Measurements from ENCODE around the gene DNAJB6. TPM values are rescaled to one million over a fixed set of nuclear protein-coding genes. Genes with fewer than 3 reads are reported as not detected.

The DNAJB6 gene
- total RNA-seq, 4 donors from 2014 or later, result 82.5 to 149 (median 94.7) TPM

DNA sequence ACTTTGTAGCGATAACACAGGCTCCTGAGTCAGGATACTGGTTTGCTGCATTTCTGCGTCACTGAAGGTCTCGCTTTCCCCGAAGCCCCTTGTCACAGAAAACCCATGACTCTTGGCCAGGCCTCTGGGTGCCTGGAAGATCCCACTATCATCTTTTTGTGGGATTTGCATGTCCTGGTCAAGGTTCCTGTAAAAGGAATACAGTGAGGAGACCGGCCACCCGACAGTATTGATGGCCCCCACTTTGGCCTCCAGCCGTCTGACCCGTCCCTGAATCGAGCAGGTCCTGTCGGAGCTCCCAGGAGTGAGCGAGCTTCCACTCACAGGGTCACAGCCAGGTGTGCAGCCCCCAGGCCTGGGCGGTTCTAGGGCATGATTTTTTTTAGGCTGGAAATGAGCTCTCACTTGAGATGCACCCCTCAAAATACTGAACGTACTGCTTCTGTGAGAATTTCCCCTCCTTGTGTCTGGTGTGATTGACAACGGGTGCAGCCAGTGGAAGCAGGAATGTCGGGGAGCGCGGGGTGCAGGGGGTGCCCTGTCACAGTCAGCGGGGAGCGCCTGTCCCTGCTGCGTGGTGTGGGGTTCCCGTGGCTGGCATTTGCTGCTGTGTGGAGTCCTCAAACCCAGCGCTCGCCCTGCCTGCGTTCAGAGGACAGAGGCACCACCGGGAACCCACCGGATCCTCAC lies 75.8 kb downstream of the DNAJB6 start:
- TF ChIP-seq, protein P1, sequence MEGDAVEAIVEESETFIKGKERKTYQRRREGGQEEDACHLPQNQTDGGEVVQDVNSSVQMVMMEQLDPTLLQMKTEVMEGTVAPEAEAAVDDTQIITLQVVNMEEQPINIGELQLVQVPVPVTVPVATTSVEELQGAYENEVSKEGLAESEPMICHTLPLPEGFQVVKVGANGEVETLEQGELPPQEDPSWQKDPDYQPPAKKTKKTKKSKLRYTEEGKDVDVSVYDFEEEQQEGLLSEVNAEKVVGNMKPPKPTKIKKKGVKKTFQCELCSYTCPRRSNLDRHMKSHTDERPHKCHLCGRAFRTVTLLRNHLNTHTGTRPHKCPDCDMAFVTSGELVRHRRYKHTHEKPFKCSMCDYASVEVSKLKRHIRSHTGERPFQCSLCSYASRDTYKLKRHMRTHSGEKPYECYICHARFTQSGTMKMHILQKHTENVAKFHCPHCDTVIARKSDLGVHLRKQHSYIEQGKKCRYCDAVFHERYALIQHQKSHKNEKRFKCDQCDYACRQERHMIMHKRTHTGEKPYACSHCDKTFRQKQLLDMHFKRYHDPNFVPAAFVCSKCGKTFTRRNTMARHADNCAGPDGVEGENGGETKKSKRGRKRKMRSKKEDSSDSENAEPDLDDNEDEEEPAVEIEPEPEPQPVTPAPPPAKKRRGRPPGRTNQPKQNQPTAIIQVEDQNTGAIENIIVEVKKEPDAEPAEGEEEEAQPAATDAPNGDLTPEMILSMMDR (IDR thresholded peaks at IDR 0.05), result no peak
- ATAC-seq (ENCODE audit: low FRiP score), result no peak
- no peak for DNase-seq (ENCODE audit: low spot score)

DNA sequence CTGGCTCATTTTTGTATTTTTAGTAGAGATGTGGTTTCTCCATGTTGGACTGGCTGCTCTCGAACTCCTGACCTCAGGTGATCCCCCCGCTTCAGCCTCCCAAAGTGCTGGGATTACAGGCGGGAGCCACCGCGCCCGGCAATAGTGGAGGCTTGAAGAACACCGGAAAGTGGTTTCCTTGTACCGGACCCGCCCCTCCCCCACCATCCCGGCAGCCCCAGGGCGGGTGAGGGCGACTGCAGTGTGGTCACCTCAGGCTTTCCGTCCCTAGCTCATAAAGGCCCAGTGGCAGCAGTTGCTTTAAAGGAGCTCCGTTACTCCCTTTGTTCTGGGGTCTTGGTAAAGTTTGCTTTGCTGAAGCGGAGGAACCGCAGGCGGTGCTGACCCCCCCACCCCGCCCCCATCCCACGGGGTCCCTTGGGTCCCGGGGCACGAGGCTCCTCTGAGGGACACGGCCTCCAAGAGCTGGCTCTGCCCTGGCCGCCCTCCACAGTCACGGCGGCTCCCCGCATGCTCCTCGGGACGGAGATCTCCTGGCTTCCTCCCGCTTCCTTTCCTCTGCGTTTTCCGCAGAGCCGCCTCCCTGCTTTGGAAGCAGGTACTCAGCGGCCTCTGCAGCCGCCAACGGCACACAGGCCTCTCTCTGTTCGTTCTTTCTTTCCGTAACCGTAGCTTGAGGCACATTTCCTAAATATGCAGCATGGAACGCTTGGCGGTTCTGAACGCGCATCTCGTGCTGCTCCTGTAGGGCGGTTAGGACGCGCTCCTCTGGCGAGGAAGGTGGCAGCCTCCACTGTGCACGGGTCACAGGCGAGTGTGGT lies 77.3 kb downstream of the DNAJB6 start:
- ATAC-seq (ENCODE audit: low FRiP score), result no peak
- no peak for DNase-seq (ENCODE audit: low spot score)
- TF ChIP-seq, protein P1 (IDR thresholded peaks at IDR 0.05), result no peak

DNA sequence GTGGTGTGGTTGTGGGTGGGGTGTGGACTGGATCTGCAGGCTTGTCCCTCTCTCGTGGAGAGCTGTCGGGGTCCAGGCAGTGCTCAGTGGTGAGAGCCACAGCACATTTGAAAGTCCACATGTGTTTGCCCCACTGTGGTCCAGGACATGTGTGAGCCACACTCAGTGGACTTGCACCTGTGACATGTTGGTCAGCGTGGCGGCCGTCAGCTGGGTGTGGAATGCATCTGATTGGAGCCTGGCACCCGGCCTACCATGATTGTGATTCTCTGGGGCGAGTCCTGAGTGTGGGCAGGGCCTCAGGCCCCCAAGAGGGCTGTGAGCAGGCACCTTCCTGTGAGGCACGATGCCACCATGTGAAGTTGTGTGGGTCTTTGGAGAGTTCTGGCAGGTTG lies 77.9 kb downstream of the DNAJB6 start:
- no peak for DNase-seq (ENCODE audit: low spot score)
- TF ChIP-seq, protein P1 (IDR thresholded peaks at IDR 0.05), result no peak
- no peak for ATAC-seq (ENCODE audit: low FRiP score)

DNA sequence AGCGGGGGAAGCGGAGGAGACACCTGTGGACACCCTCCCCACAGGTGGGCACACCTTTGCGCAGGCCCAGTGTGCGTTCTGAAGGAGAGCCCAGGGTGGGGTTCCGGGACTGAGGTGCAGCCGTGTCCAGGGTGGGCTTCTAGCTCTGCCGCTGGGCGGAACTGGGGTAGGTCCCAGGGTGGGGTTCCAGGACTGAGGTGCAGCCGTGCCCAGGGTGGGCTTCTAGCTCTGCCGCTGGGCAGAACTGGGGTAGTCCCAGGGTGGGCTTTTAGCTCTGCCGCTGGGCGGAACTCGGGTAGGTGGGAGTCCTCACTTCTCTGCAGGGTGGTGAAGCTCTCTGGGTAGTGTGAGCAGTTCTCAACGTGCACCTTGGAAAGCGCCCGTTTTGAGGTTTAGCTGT lies 78.7 kb downstream of the DNAJB6 start:
- DNase-seq (ENCODE audit: low spot score), result no peak
- TF ChIP-seq, protein P1 (IDR thresholded peaks at IDR 0.05), result no peak
- no peak for ATAC-seq (ENCODE audit: low FRiP score)

DNA sequence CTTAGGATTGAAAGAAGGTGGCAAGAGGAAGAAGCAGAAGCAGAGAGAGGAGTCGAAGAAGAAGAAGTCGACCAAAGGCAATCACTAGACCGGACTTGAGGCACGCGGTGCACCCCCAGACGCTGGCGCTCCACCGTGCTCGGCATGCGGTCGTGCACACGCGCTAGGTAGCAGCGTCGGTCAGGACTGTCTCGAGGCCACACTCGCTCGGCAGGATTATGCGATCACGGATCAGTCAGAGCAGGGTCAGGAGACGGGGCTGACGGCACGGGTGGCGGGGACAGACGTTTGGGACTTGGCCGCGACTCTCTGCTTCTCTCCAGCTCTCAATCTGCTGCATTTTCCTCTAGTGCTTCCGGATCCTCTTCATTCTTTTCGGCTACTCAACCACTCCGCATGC lies 79.2 kb downstream of the DNAJB6 start:
- TF ChIP-seq, protein P1 (IDR thresholded peaks at IDR 0.05), result no peak
- ATAC-seq (ENCODE audit: low FRiP score) (no peak), DNase-seq (ENCODE audit: low spot score) (no peak)

DNA sequence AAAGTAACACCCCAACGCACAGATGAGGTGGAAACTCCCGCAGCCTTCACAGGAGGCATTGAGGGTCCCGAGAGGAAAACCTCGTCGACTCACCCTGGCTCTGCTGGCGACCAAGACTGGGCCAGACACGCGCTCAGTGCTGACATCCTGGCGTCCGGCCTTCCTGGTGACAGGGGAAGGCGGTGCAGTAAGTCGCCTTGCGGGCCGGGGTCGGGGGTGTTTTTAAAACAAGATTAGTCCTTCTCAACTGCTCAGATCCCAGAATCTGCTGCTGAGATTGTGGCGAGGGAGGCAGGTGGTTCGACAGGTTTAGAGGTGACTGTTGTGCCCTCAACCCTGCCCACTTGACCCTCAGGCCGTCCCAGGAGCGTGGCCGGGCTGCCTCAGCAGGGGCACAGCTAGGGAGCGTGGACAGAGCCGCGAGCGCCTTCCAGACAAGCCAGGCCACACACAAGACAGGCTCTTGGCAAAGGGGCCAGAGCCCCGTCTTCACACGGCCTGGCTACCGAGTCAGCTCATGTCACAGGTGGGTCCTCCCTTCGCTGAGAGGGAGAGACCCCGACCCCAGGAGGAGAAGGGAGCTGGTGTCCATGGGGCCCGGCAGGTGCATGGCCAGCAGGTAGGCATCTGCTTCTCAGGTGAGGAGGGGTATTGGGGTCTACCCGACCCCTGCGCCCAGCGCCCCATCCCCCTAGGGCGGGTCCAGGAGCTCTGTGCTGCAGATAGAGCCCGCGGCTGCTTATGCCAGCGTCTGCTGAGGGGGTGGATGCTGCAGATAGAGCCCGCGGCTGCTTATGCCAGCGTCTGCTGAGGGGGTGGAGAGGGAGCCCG lies 81.6 kb downstream of the DNAJB6 start:
- no peak for ATAC-seq (ENCODE audit: low FRiP score)
- TF ChIP-seq, protein P1 (IDR thresholded peaks at IDR 0.05), result no peak
- DNase-seq (ENCODE audit: low spot score), result no peak
